ENCODE results near the gene KAT8. TPM values are rescaled to one million over a fixed set of nuclear protein-coding genes. Genes with fewer than 3 reads are reported as not detected.
A peak's percentile ranks its signal among the peaks of the same experiment; 100 is the strongest.
"Not testable (repeated sequence)": the region's sequence is repeated elsewhere in the genome, so short reads cannot be mapped to it uniquely, and the experiment has no call there.

KAT8 gene
- total RNA-seq, 4 donors from 2014 or later: 61.0 to 83.4 (median 72.6) TPM

GRCh38 chr16:31142109-31143010, 24.9 kb downstream of the KAT8 start:
- intact Hi-C loops (cut with DNase I): loop anchor here (5.0 kb wide), 2 partner anchors 35 to 155 kb away; partner anchors contain the start of genes BCKDK and HSD3B7
- no peak for TF ChIP-seq POLR2A (IDR thresholded peaks at IDR 0.05; ENCODE audit: low read depth)
- peak; percentile 64 to 87 for TF ChIP-seq POLR2AphosphoS5 (IDR thresholded peaks at IDR 0.05)
- TF ChIP-seq CTCF (IDR thresholded peaks at IDR 0.05): peak in 2 of 3 experiments; percentile 99 to 100
- Histone ChIP-seq H3K4me3 (peak overlapping the region; percentile 56 to 72 (median 62)), H3K27me3 (peaks cover 0 to 5% (median 0%) of the 10 kb centered on the region in 4 donors), H3K9me3 (no peaks in the 10 kb centered on the region), H3K36me3 (no peaks in the 10 kb centered on the region), H3K27ac (replicated peaks in 1 of 4) (peak overlapping the region; percentile 79 to 86 (median 82)), H3K4me1 (peaks cover 18 to 27% (median 23%) of the 10 kb centered on the region in 4 donors)
- DNase-seq (ENCODE audit: extremely low spot score): peak; percentile 100
- 1% methylated on average over 24 of the region's 89 CpGs for whole genome bisulfite sequencing

GRCh38 chr16:31143011-31143693, 25.7 kb downstream of the KAT8 start:
- Histone ChIP-seq H3K4me1 (peaks cover 18 to 27% (median 24%) of the 10 kb centered on the region in 4 donors), H3K9me3 (no peaks in the 10 kb centered on the region), H3K27me3 (peaks cover 0 to 13% (median 0%) of the 10 kb centered on the region in 4 donors), H3K36me3 (no peaks in the 10 kb centered on the region), H3K27ac (replicated peaks in 1 of 4) (peak overlapping the region; percentile 70 to 86 (median 82)), H3K4me3 (peak overlapping the region; percentile 56 to 72 (median 62))
- no peak for DNase-seq (ENCODE audit: extremely low spot score)
- intact Hi-C loops (cut with DNase I): loop anchor here (5.0 kb wide), 2 partner anchors 36 to 156 kb away; partner anchors contain the start of genes BCKDK and HSD3B7
- no peak for TF ChIP-seq CTCF (IDR thresholded peaks at IDR 0.05)
- no peak for TF ChIP-seq POLR2AphosphoS5 (IDR thresholded peaks at IDR 0.05)
- no peak for TF ChIP-seq EP300 (IDR thresholded peaks at IDR 0.05)
- TF ChIP-seq POLR2A (IDR thresholded peaks at IDR 0.05; ENCODE audit: low read depth): no peak
- WGBS: 73% methylated on average over 6 of the region's 22 CpGs

- DNase-seq (ENCODE audit: extremely low spot score): no peak
- intact Hi-C loops (cut with DNase I): loop anchor here (5.0 kb wide), 2 partner anchors 36 to 156 kb away; partner anchors contain the start of genes BCKDK and HSD3B7
- Histone ChIP-seq H3K36me3 (no peaks in the 10 kb centered on the region), H3K4me3 (no peak overlapping the region), H3K4me1 (peaks cover 18 to 31% (median 29%) of the 10 kb centered on the region in 4 donors), H3K27ac (replicated peaks in 1 of 4) (no peak overlapping the region), H3K27me3 (peaks cover 0 to 19% (median 0%) of the 10 kb centered on the region in 4 donors), H3K9me3 (no peaks in the 10 kb centered on the region)
- TF ChIP-seq CTCF (IDR thresholded peaks at IDR 0.05) (no peak), POLR2A (IDR thresholded peaks at IDR 0.05; ENCODE audit: low read depth) (no peak), POLR2AphosphoS5 (IDR thresholded peaks at IDR 0.05) (no peak), EP300 (IDR thresholded peaks at IDR 0.05) (no peak)
- 87% methylated on average over 5 of the region's 8 CpGs for WGBS
These were observed 26.3 kb downstream of the KAT8 start for GRCh38 chr16:31143694-31144148.

GRCh38 chr16:31144418-31144817, 27.0 kb downstream of the KAT8 start:
- H3K4me3 ChIP-seq; H3K36me3 ChIP-seq; H3K27ac ChIP-seq (replicated peaks in 1 of 4); DNase-seq (ENCODE audit: extremely low spot score); H3K9me3 ChIP-seq: not testable (repeated sequence)
- peaks cover 14 to 31% (median 26%) of the 10 kb centered on the region in 4 donors for H3K4me1 ChIP-seq
- intact Hi-C loops (cut with DNase I): loop anchor here (5.0 kb wide), 2 partner anchors 37 to 157 kb away; partner anchors contain the start of genes BCKDK and HSD3B7
- 82% methylated on average over 7 of the region's 7 CpGs for whole genome bisulfite sequencing
- H3K27me3 ChIP-seq: peaks cover 0 to 26% (median 0%) of the 10 kb centered on the region in 4 donors
